Fibroblast of villous mesenchyme (primary cell): ENCODE data around the gene FOXL2. TPM values are rescaled to one million over a fixed set of nuclear protein-coding genes. Genes with fewer than 3 reads are reported as not detected.

ENCODE experiments used
- DNase-seq: peaks from one replicate; pipeline ENCODE4 v3.0.0-alpha.2; 2010; ENCODE audit warnings: low read depth
- H3K4me3 ChIP-seq: 2 replicates; pipeline ENCODE4 v1.5.1; 2011; ENCODE audit warnings: low read depth, mild to moderate bottlenecking, low read length
- CTCF ChIP-seq: IDR thresholded peaks from 2 replicates; pipeline ENCODE4 v1.5.1; 2012; ENCODE audit warnings: low read depth, mild to moderate bottlenecking, low read length; ENCODE audit not compliant: insufficient read depth
- total RNA-seq: library from RNA; depleted of rRNA; stranded (reverse); fragments of >200 nt; gene quantifications from 2 replicates; pipeline ENCODE4 v1.2.3, GENCODE V29; 2012

Gene FOXL2
- total RNA-seq, 1 donor = 49.7 TPM

- no peak for TF ChIP-seq CTCF
- DNase-seq = peak; percentile 21
- H3K4me3 ChIP-seq = peak overlapping the region; percentile 60
These were observed 3.9 kb downstream of the FOXL2 start for GRCh38 chr3:138942861-138943623.

- no peak for TF ChIP-seq CTCF
- peak overlapping the region; percentile 60 for H3K4me3 ChIP-seq
- peak; percentile 22 for DNase-seq
These were observed 4.7 kb downstream of the FOXL2 start for GRCh38 chr3:138942271-138942670.

GRCh38 chr3:138941259-138941885 lies 5.6 kb downstream of the FOXL2 start:
- peak; percentile 79 for TF ChIP-seq CTCF
- peak; percentile 72 for DNase-seq
- peak overlapping the region; percentile 60 for H3K4me3 ChIP-seq

GRCh38 chr3:138940446-138940845 lies 6.5 kb downstream of the FOXL2 start:
- DNase-seq = peak; percentile 27
- TF ChIP-seq CTCF = no peak

GRCh38 chr3:138939561-138940241 lies 7.2 kb downstream of the FOXL2 start:
- no peak for TF ChIP-seq CTCF
- peak; percentile 13 for DNase-seq
- H3K4me3 ChIP-seq = peak overlapping the region; percentile 2

More at GRCh38 chr3:138940446-138940845, 6.5 kb downstream of the FOXL2 start:
- peak overlapping the region; percentile 60 for H3K4me3 ChIP-seq

- peak overlapping the region; percentile 12 for H3K4me3 ChIP-seq
- DNase-seq = no peak
- no peak for TF ChIP-seq CTCF
These were observed 7.9 kb downstream of the FOXL2 start for GRCh38 chr3:138938877-138939560.
